Measurements from ENCODE around the gene EGFL6.

DNA sequence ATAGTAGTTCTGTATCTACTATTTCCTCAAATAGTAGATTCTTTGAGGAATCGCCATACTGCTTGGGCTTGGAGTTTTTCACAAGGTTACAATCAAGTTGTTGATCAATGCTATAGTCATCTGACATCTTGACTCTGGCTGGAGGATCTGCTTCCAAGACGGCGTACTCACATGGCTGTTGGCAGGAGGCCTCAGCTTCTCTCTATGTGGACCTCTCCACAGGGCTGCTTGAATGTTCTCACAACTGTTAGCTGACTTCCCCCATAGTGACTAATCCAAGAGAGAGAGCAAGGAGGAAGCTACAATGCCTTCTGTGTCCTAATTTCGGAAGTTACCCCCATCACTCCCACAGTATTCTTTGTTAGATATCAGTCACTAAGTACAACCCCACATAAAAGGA, 10.3 kb downstream of the EGFL6 start:
- no peak for TF ChIP-seq YY1 (IDR thresholded peaks at IDR 0.05; ENCODE audit: insufficient read depth, insufficient read length)
- TF ChIP-seq SUZ12 (IDR thresholded peaks at IDR 0.05; ENCODE audit: extremely low read depth, insufficient read depth, insufficient read length): no peak
